HEK293 (cell line): Measurements from ENCODE around the gene GMEB1.

Source experiments
- EGR2 ChIP-seq: fragments of 450-650 bp; formaldehyde crosslinking; IDR thresholded peaks from 2 replicates; pipeline ENCODE4 v1.5.1; 2016; ENCODE audit warnings: low read depth, missing biosample characterization, missing genetic modification characterization
- FEZF1 ChIP-seq: fragments of 450-650 bp; formaldehyde crosslinking; IDR thresholded peaks from 2 replicates; pipeline ENCODE4 v1.5.1; 2016; ENCODE audit warnings: missing biosample characterization, missing genetic modification characterization
- GLI2 ChIP-seq: fragments of 450-650 bp; formaldehyde crosslinking; IDR thresholded peaks from 2 replicates; pipeline ENCODE4; 2017; ENCODE audit warnings: missing biosample characterization, missing genetic modification characterization, low read depth, borderline replicate concordance
- IKZF3 ChIP-seq: fragments of 450-650 bp; IDR thresholded peaks from 2 replicates; pipeline ENCODE4 v1.5.0; 2018; ENCODE audit warnings: missing biosample characterization, mild to moderate bottlenecking, missing genetic modification characterization, moderate library complexity
- KLF1 ChIP-seq: fragments of 450-650 bp; formaldehyde crosslinking; IDR thresholded peaks from 2 replicates; pipeline ENCODE4 v1.5.1; 2016; ENCODE audit warnings: missing biosample characterization, missing genetic modification characterization
- SP2 ChIP-seq: fragments of 450-650 bp; formaldehyde crosslinking; IDR thresholded peaks from 2 replicates; pipeline ENCODE4 v1.5.1; 2016; ENCODE audit warnings: missing biosample characterization, missing genetic modification characterization
- WT1 ChIP-seq: fragments of 450-650 bp; formaldehyde crosslinking; IDR thresholded peaks from 2 replicates; pipeline ENCODE4 v1.5.1; 2016; ENCODE audit warnings: missing biosample characterization, missing genetic modification characterization
- ZBTB17 ChIP-seq: fragments of 450-650 bp; formaldehyde crosslinking; IDR thresholded peaks from 2 replicates; pipeline ENCODE4 v1.5.1; 2016; ENCODE audit warnings: missing biosample characterization, missing genetic modification characterization
- ZBTB7A ChIP-seq: fragments of 450-650 bp; formaldehyde crosslinking; IDR thresholded peaks from 2 replicates; pipeline ENCODE4 v1.5.1; 2016; ENCODE audit warnings: low read depth, missing biosample characterization, missing genetic modification characterization
- ZFHX2 ChIP-seq: fragments of 450-650 bp; formaldehyde crosslinking; conservative IDR thresholded peaks from 2 replicates; pipeline ENCODE4 v1.5.1; 2016; ENCODE audit warnings: missing biosample characterization, missing genetic modification characterization
- ZNF112 ChIP-seq: fragments of 450-650 bp; formaldehyde crosslinking; IDR thresholded peaks from 2 replicates; pipeline ENCODE4 v1.5.0; 2017; ENCODE audit warnings: missing biosample characterization, missing genetic modification characterization
- ZNF214 ChIP-seq: fragments of 450-650 bp; formaldehyde crosslinking; IDR thresholded peaks from 2 replicates; pipeline ENCODE4 v1.5.1; 2017; ENCODE audit warnings: missing biosample characterization, mild to moderate bottlenecking, missing genetic modification characterization, borderline replicate concordance
- ZNF248 ChIP-seq: fragments of 450-650 bp; formaldehyde crosslinking; IDR thresholded peaks from 2 replicates; pipeline ENCODE4 v1.5.1; 2017; ENCODE audit warnings: missing biosample characterization, missing genetic modification characterization
- ZNF433 ChIP-seq: fragments of 450-650 bp; formaldehyde crosslinking; IDR thresholded peaks from 2 replicates; pipeline ENCODE4 v1.5.1; 2016; ENCODE audit warnings: missing biosample characterization, missing genetic modification characterization, low read depth
- ZNF585B ChIP-seq: fragments of 450-650 bp; formaldehyde crosslinking; IDR thresholded peaks from 2 replicates; pipeline ENCODE4 v1.5.1; 2016; ENCODE audit warnings: missing biosample characterization, missing genetic modification characterization
- ZNF596 ChIP-seq: fragments of 450-650 bp; IDR thresholded peaks from 2 replicates; pipeline ENCODE4 v1.5.0; 2018; ENCODE audit warnings: missing biosample characterization, mild to moderate bottlenecking, missing genetic modification characterization, moderate library complexity
- ZNF610 ChIP-seq: fragments of 450-650 bp; formaldehyde crosslinking; IDR thresholded peaks from 2 replicates; pipeline ENCODE4 v1.5.1; 2016; ENCODE audit warnings: missing biosample characterization, missing genetic modification characterization, borderline replicate concordance
- ZNF664 ChIP-seq: fragments of 450-650 bp; formaldehyde crosslinking; IDR thresholded peaks from 2 replicates; pipeline ENCODE4 v1.5.1; 2016; ENCODE audit warnings: missing biosample characterization, missing genetic modification characterization
- ZNF677 ChIP-seq: fragments of 450-650 bp; IDR thresholded peaks from 2 replicates; pipeline ENCODE4 v1.5.0; 2018; ENCODE audit warnings: missing biosample characterization, mild to moderate bottlenecking, missing genetic modification characterization, moderate library complexity
- ZNF792 ChIP-seq: fragments of 450-650 bp; formaldehyde crosslinking; IDR thresholded peaks from 2 replicates; pipeline ENCODE4 v1.5.1; 2016; ENCODE audit warnings: missing biosample characterization, missing genetic modification characterization
- ZXDB ChIP-seq: fragments of 450-650 bp; formaldehyde crosslinking; IDR thresholded peaks from 2 replicates; pipeline ENCODE4 v1.5.1; 2016; ENCODE audit warnings: missing biosample characterization, missing genetic modification characterization
- TF ChIP-seq, protein P1 (sequence below): fragments of 450-650 bp; formaldehyde crosslinking; IDR thresholded peaks from 2 replicates; pipeline ENCODE4 v1.5.1; 2016; ENCODE audit warnings: missing biosample characterization, missing genetic modification characterization
- TF ChIP-seq, protein P2 (sequence below): fragments of 450-650 bp; formaldehyde crosslinking; conservative IDR thresholded peaks from 2 replicates; pipeline ENCODE4 v1.5.1; 2016; ENCODE audit warnings: low read depth, missing biosample characterization, missing genetic modification characterization
- TF ChIP-seq, protein P3 (sequence below): sonication (generic); formaldehyde crosslinking; IDR thresholded peaks from 2 replicates; pipeline ENCODE4 v1.8.1; 2022; ENCODE audit warnings: mild to moderate bottlenecking, moderate library complexity, missing genetic modification reagents
- TF ChIP-seq, protein P4 (sequence below): fragments of 450-650 bp; formaldehyde crosslinking; IDR thresholded peaks from 2 replicates; pipeline ENCODE4; 2016; ENCODE audit warnings: missing biosample characterization, missing genetic modification characterization
- TF ChIP-seq, protein P5 (sequence below): fragments of 450-650 bp; formaldehyde crosslinking; IDR thresholded peaks from 2 replicates; pipeline ENCODE4 v1.5.1; 2016; ENCODE audit warnings: missing biosample characterization, missing genetic modification characterization
- TF ChIP-seq, protein P6 (sequence below): fragments of 450-650 bp; formaldehyde crosslinking; IDR thresholded peaks from 2 replicates; pipeline ENCODE4 v1.5.1; 2016; ENCODE audit warnings: missing biosample characterization, missing genetic modification characterization, low read depth

The GMEB1 gene

DNA sequence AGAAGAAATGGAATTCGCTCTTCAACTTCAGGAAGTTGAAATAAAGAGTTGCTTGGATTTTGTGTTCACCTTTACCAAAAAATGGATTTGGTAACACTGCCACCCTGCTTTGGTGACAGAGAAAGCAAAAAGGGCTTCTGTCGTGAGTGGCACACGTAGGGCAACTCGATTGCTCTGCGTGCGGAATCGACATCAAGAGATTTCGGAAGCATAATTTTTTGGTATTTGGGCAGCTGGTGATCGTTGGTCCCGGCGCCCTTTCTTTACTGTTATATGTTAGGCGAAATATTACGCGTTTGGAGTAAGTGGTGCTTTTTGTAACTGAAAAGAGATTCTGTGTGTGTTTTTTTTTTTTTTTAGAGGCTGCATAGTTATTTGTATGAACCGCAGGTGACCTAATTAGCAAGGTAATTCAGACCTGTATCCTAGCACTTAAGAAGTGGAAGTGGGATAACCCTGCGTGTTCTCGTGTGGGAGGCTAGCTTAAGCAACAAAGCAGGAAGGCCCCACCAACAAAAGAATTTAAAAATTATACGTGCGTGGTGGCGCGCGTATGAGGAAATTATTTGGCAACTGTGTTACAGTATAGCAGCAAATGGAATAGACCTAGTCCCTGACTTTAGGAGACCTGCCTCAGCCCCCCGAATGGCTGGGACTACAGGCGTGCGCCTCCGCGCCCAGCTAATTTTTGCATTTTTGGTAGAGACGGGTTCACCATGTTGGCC is 19.9 kb upstream of the GMEB1 start, which contains the start of gene RNU11 (continued):
- TF ChIP-seq, protein P1, sequence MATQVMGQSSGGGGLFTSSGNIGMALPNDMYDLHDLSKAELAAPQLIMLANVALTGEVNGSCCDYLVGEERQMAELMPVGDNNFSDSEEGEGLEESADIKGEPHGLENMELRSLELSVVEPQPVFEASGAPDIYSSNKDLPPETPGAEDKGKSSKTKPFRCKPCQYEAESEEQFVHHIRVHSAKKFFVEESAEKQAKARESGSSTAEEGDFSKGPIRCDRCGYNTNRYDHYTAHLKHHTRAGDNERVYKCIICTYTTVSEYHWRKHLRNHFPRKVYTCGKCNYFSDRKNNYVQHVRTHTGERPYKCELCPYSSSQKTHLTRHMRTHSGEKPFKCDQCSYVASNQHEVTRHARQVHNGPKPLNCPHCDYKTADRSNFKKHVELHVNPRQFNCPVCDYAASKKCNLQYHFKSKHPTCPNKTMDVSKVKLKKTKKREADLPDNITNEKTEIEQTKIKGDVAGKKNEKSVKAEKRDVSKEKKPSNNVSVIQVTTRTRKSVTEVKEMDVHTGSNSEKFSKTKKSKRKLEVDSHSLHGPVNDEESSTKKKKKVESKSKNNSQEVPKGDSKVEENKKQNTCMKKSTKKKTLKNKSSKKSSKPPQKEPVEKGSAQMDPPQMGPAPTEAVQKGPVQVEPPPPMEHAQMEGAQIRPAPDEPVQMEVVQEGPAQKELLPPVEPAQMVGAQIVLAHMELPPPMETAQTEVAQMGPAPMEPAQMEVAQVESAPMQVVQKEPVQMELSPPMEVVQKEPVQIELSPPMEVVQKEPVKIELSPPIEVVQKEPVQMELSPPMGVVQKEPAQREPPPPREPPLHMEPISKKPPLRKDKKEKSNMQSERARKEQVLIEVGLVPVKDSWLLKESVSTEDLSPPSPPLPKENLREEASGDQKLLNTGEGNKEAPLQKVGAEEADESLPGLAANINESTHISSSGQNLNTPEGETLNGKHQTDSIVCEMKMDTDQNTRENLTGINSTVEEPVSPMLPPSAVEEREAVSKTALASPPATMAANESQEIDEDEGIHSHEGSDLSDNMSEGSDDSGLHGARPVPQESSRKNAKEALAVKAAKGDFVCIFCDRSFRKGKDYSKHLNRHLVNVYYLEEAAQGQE (tag by site-specific recombination) = peak; percentile 75
- TF ChIP-seq WT1 (tag by site-specific recombination) (no peak; the same call in 1 of the 2 replicates), ZBTB7A (tag by site-specific recombination) (peak; percentile 61), ZNF248 (tag by site-specific recombination) (no peak), ZBTB17 (tag by site-specific recombination) (peak; percentile 99), EGR2 (peak; percentile 76), ZNF214 (tag by site-specific recombination) (no peak), ZFHX2 (tag by site-specific recombination) (peak; percentile 74), ZNF112 (no peak), ZNF664 (tag by site-specific recombination) (peak; percentile 82), ZNF585B (no peak; the same call in 1 of the 2 replicates), ZXDB (tag by site-specific recombination) (peak; percentile 97), GLI2 (tag by site-specific recombination) (no peak; the same call in 1 of the 2 replicates), ZNF792 (tag by site-specific recombination) (peak; percentile 93), ZNF433 (tag by site-specific recombination) (peak; percentile 27; the same call in 1 of the 2 replicates), FEZF1 (tag by site-specific recombination) (peak; percentile 77), ZNF596 (peak; percentile 48; the same call in 1 of the 2 replicates), IKZF3 (tag by site-specific recombination) (peak; percentile 82; the same call in 1 of the 2 replicates), ZNF677 (tag by site-specific recombination) (no peak), KLF1 (tag by site-specific recombination) (no peak), SP2 (tag by site-specific recombination) (peak; percentile 35; the same call in 1 of the 2 replicates), ZNF610 (tag by site-specific recombination) (peak; percentile 84)
- TF ChIP-seq, protein P2, sequence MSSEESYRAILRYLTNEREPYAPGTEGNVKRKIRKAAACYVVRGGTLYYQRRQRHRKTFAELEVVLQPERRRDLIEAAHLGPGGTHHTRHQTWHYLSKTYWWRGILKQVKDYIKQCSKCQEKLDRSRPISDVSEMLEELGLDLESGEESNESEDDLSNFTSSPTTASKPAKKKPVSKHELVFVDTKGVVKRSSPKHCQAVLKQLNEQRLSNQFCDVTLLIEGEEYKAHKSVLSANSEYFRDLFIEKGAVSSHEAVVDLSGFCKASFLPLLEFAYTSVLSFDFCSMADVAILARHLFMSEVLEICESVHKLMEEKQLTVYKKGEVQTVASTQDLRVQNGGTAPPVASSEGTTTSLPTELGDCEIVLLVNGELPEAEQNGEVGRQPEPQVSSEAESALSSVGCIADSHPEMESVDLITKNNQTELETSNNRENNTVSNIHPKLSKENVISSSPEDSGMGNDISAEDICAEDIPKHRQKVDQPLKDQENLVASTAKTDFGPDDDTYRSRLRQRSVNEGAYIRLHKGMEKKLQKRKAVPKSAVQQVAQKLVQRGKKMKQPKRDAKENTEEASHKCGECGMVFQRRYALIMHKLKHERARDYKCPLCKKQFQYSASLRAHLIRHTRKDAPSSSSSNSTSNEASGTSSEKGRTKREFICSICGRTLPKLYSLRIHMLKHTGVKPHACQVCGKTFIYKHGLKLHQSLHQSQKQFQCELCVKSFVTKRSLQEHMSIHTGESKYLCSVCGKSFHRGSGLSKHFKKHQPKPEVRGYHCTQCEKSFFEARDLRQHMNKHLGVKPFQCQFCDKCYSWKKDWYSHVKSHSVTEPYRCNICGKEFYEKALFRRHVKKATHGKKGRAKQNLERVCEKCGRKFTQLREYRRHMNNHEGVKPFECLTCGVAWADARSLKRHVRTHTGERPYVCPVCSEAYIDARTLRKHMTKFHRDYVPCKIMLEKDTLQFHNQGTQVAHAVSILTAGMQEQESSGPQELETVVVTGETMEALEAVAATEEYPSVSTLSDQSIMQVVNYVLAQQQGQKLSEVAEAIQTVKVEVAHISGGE = no peak; the same call in none of the 2 replicates
- TF ChIP-seq, protein P3, sequence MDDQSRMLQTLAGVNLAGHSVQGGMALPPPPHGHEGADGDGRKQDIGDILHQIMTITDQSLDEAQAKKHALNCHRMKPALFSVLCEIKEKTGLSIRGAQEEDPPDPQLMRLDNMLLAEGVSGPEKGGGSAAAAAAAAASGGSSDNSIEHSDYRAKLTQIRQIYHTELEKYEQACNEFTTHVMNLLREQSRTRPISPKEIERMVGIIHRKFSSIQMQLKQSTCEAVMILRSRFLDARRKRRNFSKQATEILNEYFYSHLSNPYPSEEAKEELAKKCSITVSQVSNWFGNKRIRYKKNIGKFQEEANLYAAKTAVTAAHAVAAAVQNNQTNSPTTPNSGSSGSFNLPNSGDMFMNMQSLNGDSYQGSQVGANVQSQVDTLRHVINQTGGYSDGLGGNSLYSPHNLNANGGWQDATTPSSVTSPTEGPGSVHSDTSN (CRISPR knock-in tag) = no peak
- TF ChIP-seq, protein P4, sequence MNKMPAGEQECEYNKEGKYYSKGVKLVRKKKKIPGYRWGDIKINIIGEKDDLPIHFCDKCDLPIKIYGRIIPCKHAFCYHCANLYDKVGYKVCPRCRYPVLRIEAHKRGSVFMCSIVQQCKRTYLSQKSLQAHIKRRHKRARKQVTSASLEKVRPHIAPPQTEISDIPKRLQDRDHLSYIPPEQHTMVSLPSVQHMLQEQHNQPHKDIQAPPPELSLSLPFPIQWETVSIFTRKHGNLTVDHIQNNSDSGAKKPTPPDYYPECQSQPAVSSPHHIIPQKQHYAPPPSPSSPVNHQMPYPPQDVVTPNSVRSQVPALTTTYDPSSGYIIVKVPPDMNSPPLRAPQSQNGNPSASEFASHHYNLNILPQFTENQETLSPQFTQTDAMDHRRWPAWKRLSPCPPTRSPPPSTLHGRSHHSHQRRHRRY (tag by site-specific recombination) = peak; percentile 68; the same call in 1 of the 2 replicates
- TF ChIP-seq, protein P5, sequence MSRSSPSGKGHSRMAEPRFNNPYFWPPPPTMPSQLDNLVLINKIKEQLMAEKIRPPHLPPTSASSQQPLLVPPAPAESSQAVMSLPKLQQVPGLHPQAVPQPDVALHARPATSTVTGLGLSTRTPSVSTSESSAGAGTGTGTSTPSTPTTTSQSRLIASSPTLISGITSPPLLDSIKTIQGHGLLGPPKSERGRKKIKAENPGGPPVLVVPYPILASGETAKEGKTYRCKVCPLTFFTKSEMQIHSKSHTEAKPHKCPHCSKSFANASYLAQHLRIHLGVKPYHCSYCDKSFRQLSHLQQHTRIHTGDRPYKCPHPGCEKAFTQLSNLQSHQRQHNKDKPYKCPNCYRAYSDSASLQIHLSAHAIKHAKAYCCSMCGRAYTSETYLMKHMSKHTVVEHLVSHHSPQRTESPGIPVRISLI (tag by site-specific recombination) = peak; percentile 96
- TF ChIP-seq, protein P6, sequence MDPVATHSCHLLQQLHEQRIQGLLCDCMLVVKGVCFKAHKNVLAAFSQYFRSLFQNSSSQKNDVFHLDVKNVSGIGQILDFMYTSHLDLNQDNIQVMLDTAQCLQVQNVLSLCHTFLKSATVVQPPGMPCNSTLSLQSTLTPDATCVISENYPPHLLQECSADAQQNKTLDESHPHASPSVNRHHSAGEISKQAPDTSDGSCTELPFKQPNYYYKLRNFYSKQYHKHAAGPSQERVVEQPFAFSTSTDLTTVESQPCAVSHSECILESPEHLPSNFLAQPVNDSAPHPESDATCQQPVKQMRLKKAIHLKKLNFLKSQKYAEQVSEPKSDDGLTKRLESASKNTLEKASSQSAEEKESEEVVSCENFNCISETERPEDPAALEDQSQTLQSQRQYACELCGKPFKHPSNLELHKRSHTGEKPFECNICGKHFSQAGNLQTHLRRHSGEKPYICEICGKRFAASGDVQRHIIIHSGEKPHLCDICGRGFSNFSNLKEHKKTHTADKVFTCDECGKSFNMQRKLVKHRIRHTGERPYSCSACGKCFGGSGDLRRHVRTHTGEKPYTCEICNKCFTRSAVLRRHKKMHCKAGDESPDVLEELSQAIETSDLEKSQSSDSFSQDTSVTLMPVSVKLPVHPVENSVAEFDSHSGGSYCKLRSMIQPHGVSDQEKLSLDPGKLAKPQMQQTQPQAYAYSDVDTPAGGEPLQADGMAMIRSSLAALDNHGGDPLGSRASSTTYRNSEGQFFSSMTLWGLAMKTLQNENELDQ (tag by site-specific recombination) = peak; percentile 80; the same call in 1 of the 2 replicates
